LHCN-M2 (cell line): ENCODE results near the gene NDUFA13. TPM values are rescaled to one million over a fixed set of nuclear protein-coding genes. Genes with fewer than 3 reads are reported as not detected.
"Not testable (repeated sequence)": the region's sequence is repeated elsewhere in the genome, so short reads cannot be mapped to it uniquely, and the experiment has no call there.

ENCODE experiments used
- DNase-seq: peaks from one replicate; pipeline ENCODE4 v3.0.0-alpha.2; 2012; ENCODE audit warnings: low read depth
- polyA plus RNA-seq: library from polyadenylated mRNA; unstranded; fragments of >200 nt; gene quantifications from one replicate; pipeline ENCODE4 v1.2.1, GENCODE V29; 2012; ENCODE audit warnings: missing spikeins
- total RNA-seq: library from RNA; depleted of rRNA; stranded (reverse); fragments of >200 nt; gene quantifications from 2 replicates; pipeline ENCODE4 v1.2.3, GENCODE V29; 2014; rRNA removed

The NDUFA13 gene
- total RNA-seq = 20.2 and 32.4 TPM in 2 replicates
- 771 TPM for polyA plus RNA-seq

GRCh38 chr19:19515642-19516519, at the start of gene NDUFA13:
NDUFA13 (plus strand) TSS chr19:19516225; CDS start chr19:19516239, 14 bp downstream.
- peak; percentile 92 for DNase-seq

GRCh38 chr19:19468424-19469050, 47.5 kb upstream of the NDUFA13 start:
- peak; percentile 57 for DNase-seq

DNA sequence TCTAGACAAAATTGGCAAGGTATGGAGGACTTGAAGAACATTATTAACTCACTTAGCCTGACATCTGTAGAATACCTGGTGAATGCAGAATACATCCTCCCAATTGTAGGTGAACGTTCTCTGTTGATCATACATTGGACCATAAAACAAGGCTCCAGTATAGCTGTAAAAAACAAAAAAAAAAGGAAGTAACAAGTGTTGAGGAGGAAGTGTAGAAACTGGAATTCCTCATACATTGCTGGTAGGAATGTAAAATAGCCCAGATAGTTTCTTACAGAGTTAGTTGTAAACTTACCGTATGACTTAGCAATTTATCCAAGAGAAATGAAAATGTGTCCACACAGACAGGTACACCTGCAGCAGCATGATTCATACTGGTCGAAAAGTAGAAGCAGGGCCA, 45.4 kb upstream of the NDUFA13 start:
- no peak for DNase-seq

- DNase-seq = no peak
Observed at GRCh38 chr19:19471682-19472081, 44.3 kb upstream of the NDUFA13 start.

DNA sequence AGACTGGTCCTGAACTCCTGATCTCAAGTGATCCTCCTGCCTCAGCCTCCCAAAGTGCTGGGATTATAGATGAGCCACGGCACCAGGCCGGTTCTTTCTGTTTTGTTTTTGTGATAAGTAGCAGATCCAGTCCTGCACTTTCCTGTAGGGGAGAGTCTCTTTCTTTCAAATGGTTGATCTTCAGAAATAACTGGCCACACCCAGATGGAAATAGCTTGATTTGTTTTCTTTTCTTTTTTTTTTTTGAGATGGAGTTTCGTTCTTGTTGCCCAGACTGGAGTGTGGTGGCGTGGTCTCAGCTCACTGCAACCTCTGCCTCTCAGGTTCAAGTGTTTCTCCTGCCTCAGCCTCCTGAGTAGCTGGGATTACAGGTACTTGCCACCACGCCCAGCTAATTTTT, 43.9 kb upstream of the NDUFA13 start:
- DNase-seq = not testable (repeated sequence)

- peak; percentile 94 for DNase-seq
Observed at GRCh38 chr19:19475015-19475765, 40.8 kb upstream of the NDUFA13 start.

GRCh38 chr19:19475849-19476828, 39.9 kb upstream of the NDUFA13 start:
- DNase-seq = peak; percentile 43

GRCh38 chr19:19477705-19478383, 38.2 kb upstream of the NDUFA13 start:
- DNase-seq = no peak

DNA sequence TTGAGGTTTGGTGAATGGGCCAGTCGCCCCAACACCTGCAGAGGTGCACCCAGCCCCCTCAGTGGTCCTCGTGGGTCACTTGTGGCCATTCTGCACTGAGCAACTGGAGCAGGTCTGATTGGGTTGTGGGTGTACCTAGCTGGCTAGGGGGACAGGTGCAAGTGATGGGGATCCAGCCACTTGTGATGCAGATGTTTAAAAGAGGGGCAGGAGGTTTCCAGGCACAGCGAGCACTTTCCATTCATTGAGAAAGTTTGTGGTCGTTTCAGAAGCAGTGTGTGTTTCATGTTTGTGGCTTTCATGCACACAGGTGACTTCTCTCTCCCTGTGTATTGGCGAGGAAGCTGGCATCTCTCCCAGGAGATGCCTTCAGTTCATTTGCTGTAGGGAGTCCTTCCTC, 35.3 kb upstream of the NDUFA13 start:
- no peak for DNase-seq

GRCh38 chr19:19482809-19483596, 33.0 kb upstream of the NDUFA13 start:
- no peak for DNase-seq

GRCh38 chr19:19485161-19485997, 30.6 kb upstream of the NDUFA13 start:
- DNase-seq = peak; percentile 70

GRCh38 chr19:19485998-19486290, 30.1 kb upstream of the NDUFA13 start:
- DNase-seq = no peak

DNA sequence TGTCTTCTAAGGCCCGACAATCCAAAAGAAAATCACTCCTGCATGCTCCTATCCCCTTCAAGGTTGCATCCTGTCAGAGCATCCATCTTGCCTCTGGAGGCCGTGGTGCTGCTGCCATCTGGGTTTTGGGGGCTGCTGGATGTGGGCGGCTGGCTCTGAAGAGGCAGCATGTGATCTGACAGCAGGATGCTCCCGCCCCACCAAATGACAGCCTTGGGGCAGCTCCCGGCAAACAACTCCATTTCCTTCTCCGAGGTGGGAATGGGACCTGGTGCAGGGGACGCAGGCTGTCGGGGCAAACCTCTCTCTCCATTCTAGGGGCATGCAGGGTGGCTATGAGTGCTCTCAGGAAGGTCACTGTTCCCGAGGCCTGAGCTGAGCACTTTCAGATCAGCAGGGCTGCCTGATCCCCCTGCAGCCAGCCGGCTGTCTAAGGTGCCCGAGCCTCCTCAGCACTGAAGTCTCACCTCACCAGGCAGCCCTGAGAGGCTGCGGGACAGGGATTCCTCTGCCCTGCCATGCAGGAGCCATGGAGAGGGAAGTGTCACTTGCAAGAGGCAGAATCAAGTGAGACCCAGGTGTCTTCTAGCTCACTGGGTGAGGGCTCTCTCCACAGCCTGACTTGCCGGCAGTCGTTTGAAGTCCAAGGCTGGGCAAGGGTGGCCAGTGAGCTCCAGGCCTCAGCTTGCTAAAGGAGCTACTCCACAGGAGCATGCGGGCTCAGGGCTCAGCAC, 29.5 kb upstream of the NDUFA13 start:
- DNase-seq = no peak

- DNase-seq = no peak
Observed at GRCh38 chr19:19487077-19487949, 28.7 kb upstream of the NDUFA13 start.

DNA sequence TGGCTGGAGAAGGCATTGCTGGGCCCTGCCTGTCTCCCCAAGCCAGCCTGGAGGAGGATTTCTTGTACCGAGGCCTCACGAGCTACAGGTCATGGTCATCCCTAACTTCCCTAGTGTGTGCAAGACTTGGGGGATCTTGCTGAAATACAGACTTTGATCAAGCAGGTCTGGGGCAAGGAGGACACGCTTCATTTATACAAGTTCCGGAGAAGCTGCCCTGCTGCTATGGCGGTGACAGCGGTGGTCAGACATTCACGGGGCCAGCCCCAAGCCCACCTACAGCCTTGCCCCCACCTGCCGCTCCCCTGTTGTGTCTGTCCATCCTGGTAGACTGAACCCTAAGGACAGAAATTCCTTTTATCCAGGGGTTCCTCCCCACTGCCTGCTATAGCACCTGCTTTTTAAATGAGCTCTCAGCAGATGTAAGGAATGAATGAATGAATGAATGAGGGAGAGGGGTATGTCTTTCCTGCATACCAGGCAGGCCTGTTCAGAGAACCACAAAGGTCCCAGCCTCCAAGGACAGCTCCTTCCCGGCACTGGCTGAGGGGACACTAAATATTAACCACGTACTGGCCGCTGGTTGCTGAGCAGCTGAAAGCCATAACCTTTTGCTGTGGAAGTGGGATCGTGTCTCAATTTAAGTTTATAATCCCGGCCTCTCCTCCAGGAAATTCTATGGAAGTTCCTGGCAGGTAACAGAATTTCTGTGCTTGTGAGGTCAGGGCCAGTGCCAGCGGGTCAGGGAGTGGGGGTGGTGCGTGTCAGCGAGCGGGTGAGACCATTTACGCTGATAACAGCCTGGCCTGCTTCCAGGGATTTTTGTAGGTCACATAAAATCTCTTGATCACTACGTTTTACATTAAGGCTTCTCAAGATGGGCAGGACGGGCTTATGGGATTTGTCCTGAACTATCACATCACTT, 27.8 kb upstream of the NDUFA13 start:
- no peak for DNase-seq
